Neural progenitor cell (in vitro differentiated cells): ENCODE results near the gene WNT3A. TPM values are rescaled to one million over a fixed set of nuclear protein-coding genes. Genes with fewer than 3 reads are reported as not detected.

Experiments
- DNase-seq: peaks from one replicate; pipeline ENCODE4 v3.0.0-alpha.2; 2016; ENCODE audit warnings: low spot score
- H2AFZ ChIP-seq: fragments of 200-600 bp; sonication (generic); replicated peaks from 2 replicates; pipeline ENCODE4 v1.6.1; 2016; ENCODE audit warnings: antibody characterized with exemption
- H3F3A ChIP-seq: fragments of 200-600 bp; sonication (generic); 2 replicates; pipeline ENCODE4 v1.6.1; 2016; ENCODE audit warnings: antibody characterized with exemption, low read depth
- H3K27ac ChIP-seq: fragments of 200-600 bp; sonication (generic); 2 replicates; pipeline ENCODE4 v1.5.1; 2016; ENCODE audit warnings: mild to moderate bottlenecking
- H3K27me3 ChIP-seq: fragments of 200-600 bp; sonication (generic); 2 replicates; pipeline ENCODE4 v1.6.1; 2016; ENCODE audit warnings: mild to moderate bottlenecking, moderate library complexity
- H3K36me3 ChIP-seq: fragments of 200-600 bp; sonication (generic); 2 replicates; pipeline ENCODE4 v1.5.1; 2016
- H3K4me1 ChIP-seq: fragments of 200-600 bp; sonication (generic); 2 replicates; pipeline ENCODE4 v1.6.1; 2016; ENCODE audit warnings: mixed run types
- H3K4me2 ChIP-seq: fragments of 200-600 bp; sonication (generic); 2 replicates; pipeline ENCODE4 v1.6.1; 2016
- H3K4me3 ChIP-seq: fragments of 200-600 bp; sonication (generic); 2 replicates; pipeline ENCODE4 v1.5.1; 2016
- H3K79me2 ChIP-seq: fragments of 200-600 bp; sonication (generic); 2 replicates; pipeline ENCODE4 v1.6.1; 2016; ENCODE audit warnings: low read depth
- H3K9ac ChIP-seq: fragments of 200-600 bp; sonication (generic); 2 replicates; pipeline ENCODE4 v1.6.1; 2016
- H3K9me3 ChIP-seq: fragments of 200-600 bp; sonication (generic); 2 replicates; pipeline ENCODE4 v1.5.1; 2016; ENCODE audit warnings: low read depth
- H4K20me1 ChIP-seq: fragments of 200-600 bp; sonication (generic); 2 replicates; pipeline ENCODE4 v1.6.1; 2016; ENCODE audit warnings: low read depth
- H3K27ac Mint-ChIP-seq: 3 replicates; pipeline ENCODE4 v1.8.0; 2021; ENCODE audit warnings: mixed read lengths
- H3K27me3 Mint-ChIP-seq: 2 replicates; pipeline ENCODE4 v1.8.0; 2022; ENCODE audit warnings: low read depth, mild to moderate bottlenecking, inconsistent platforms, moderate library complexity, mixed read lengths; ENCODE audit not compliant: insufficient read depth
- H3K36me3 Mint-ChIP-seq: 3 replicates; pipeline ENCODE4 v1.8.0; 2021; ENCODE audit warnings: mixed read lengths
- H3K4me1 Mint-ChIP-seq: 3 replicates; pipeline ENCODE4 v1.8.0; 2021; ENCODE audit warnings: mixed read lengths
- H3K4me3 Mint-ChIP-seq: 3 replicates; pipeline ENCODE4 v1.8.0; 2021; ENCODE audit warnings: mild to moderate bottlenecking, moderate library complexity, mixed read lengths
- H3K9me3 Mint-ChIP-seq: 3 replicates; pipeline ENCODE4 v1.8.0; 2020; ENCODE audit warnings: mixed read lengths
- CTCF ChIP-seq: fragments of 200-600 bp; sonication (generic); IDR thresholded peaks from 2 replicates; pipeline ENCODE4 v1.5.1; 2017; ENCODE audit warnings: antibody characterized with exemption, mild to moderate bottlenecking
- EZH2 ChIP-seq: fragments of 200-600 bp; sonication (generic); IDR thresholded peaks from 2 replicates; pipeline ENCODE4 v1.6.1; 2017; ENCODE audit warnings: antibody characterized with exemption, mild to moderate bottlenecking, moderate library complexity
- EZH2phosphoT487 ChIP-seq: fragments of 200-600 bp; sonication (generic); IDR thresholded peaks from 2 replicates; pipeline ENCODE4 v1.6.1; 2017; ENCODE audit warnings: antibody characterized with exemption
- total RNA-seq: library from RNA; depleted of rRNA; stranded (reverse); fragments of >200 nt; gene quantifications from 2 replicates; pipeline ENCODE4 v1.2.3, GENCODE V29; 2015; ENCODE audit warnings: low replicate concordance

The WNT3A gene
- total RNA-seq, 1 donor from 2014 or later, result not detected

GRCh38 chr1:228009828-228010775 is 3.3 kb downstream of the WNT3A start:
- Mint-ChIP-seq H3K4me3 (peak overlapping the region; percentile 80), H3K4me1 (peaks cover 51% of the 10 kb centered on the region), H3K36me3 (peaks cover 3% of the 10 kb centered on the region), H3K27ac (no peak overlapping the region), H3K9me3 (no peaks in the 10 kb centered on the region), H3K27me3 (peaks cover 41% of the 10 kb centered on the region)
- H3K9ac ChIP-seq, result no peak overlapping the region
- peaks cover 52% of the 10 kb centered on the region for H4K20me1 ChIP-seq
- no peak overlapping the region for H3K27ac ChIP-seq
- no peaks in the 10 kb centered on the region for H3K36me3 ChIP-seq
- H3K4me2 ChIP-seq, result no peak overlapping the region
- no peaks in the 10 kb centered on the region for H3K9me3 ChIP-seq
- H3K4me1 ChIP-seq, result peaks cover 10% of the 10 kb centered on the region
- H3K4me3 ChIP-seq, result no peak overlapping the region
- H3K79me2 ChIP-seq, result no peaks in the 10 kb centered on the region
- TF ChIP-seq EZH2phosphoT487 (no peak), CTCF (no peak), EZH2 (no peak)
- peaks cover 4% of the 10 kb centered on the region for H3F3A ChIP-seq
- DNase-seq, result no peak
- no peak overlapping the region for H2AFZ ChIP-seq
- H3K27me3 ChIP-seq, result peaks cover 99% of the 10 kb centered on the region

- Histone ChIP-seq H2AFZ (no peak overlapping the region), H3K27ac (no peak overlapping the region), H3K4me2 (no peak overlapping the region), H3F3A (peaks cover 4% of the 10 kb centered on the region), H3K4me1 (peaks cover 7% of the 10 kb centered on the region), H3K36me3 (no peaks in the 10 kb centered on the region), H4K20me1 (peaks cover 43% of the 10 kb centered on the region), H3K79me2 (no peaks in the 10 kb centered on the region), H3K9me3 (no peaks in the 10 kb centered on the region), H3K4me3 (no peak overlapping the region), H3K9ac (no peak overlapping the region), H3K27me3 (peaks cover 97% of the 10 kb centered on the region)
- TF ChIP-seq EZH2phosphoT487 (no peak), CTCF (no peak), EZH2 (no peak)
- peaks cover 44% of the 10 kb centered on the region for H3K4me1 Mint-ChIP-seq
- H3K27me3 Mint-ChIP-seq, result peaks cover 34% of the 10 kb centered on the region
- H3K36me3 Mint-ChIP-seq, result peaks cover 4% of the 10 kb centered on the region
- no peak overlapping the region for H3K27ac Mint-ChIP-seq
- no peaks in the 10 kb centered on the region for H3K9me3 Mint-ChIP-seq
- DNase-seq, result no peak
- H3K4me3 Mint-ChIP-seq, result no peak overlapping the region
These were observed 4.1 kb downstream of the WNT3A start for GRCh38 chr1:228010921-228011320.

- H3K27ac Mint-ChIP-seq, result no peak overlapping the region
- no peak for DNase-seq
- H3K9ac ChIP-seq, result no peak overlapping the region
- H3K4me1 ChIP-seq, result peaks cover 7% of the 10 kb centered on the region
- peaks cover 41% of the 10 kb centered on the region for H3K4me1 Mint-ChIP-seq
- H3K79me2 ChIP-seq, result no peaks in the 10 kb centered on the region
- H3K4me2 ChIP-seq, result no peak overlapping the region
- no peak overlapping the region for H3K27ac ChIP-seq
- no peak overlapping the region for H3K4me3 ChIP-seq
- no peak overlapping the region for H2AFZ ChIP-seq
- no peaks in the 10 kb centered on the region for H3K9me3 ChIP-seq
- peak overlapping the region; percentile 15 for H3K4me3 Mint-ChIP-seq
- no peaks in the 10 kb centered on the region for H3K36me3 ChIP-seq
- TF ChIP-seq EZH2phosphoT487, result no peak
- TF ChIP-seq CTCF, result no peak
- TF ChIP-seq EZH2, result no peak
- peaks cover 31% of the 10 kb centered on the region for H3K27me3 Mint-ChIP-seq
- peaks cover 4% of the 10 kb centered on the region for H3F3A ChIP-seq
- H3K9me3 Mint-ChIP-seq, result no peaks in the 10 kb centered on the region
- H3K27me3 ChIP-seq, result peaks cover 98% of the 10 kb centered on the region
- peaks cover 4% of the 10 kb centered on the region for H3K36me3 Mint-ChIP-seq
- peaks cover 38% of the 10 kb centered on the region for H4K20me1 ChIP-seq
These were observed 5.0 kb downstream of the WNT3A start for GRCh38 chr1:228011721-228012311.
